ENCODE data around the gene KIF13A.
A peak's percentile ranks its signal among the peaks of the same experiment; 100 is the strongest.
"Not testable (repeated sequence)": the region's sequence is repeated elsewhere in the genome, so short reads cannot be mapped to it uniquely, and the experiment has no call there.

The KIF13A gene

GRCh38 chr6:17846762-17847161, 140.7 kb downstream of the KIF13A start:
- in situ Hi-C loops (cut with HindIII; ENCODE audit: low pct_ligation_motif_present, low pct_unique_long_range_greater_than_20kb, low sequenced_read_pairs): no loop called here
- DNase-seq: no peak

- in situ Hi-C loops (cut with HindIII; ENCODE audit: low pct_ligation_motif_present, low pct_unique_long_range_greater_than_20kb, low sequenced_read_pairs): no loop called here
- DNase-seq: no peak
These were observed 141.8 kb downstream of the KIF13A start for GRCh38 chr6:17845598-17845997.

- in situ Hi-C loops (cut with HindIII; ENCODE audit: low pct_ligation_motif_present, low pct_unique_long_range_greater_than_20kb, low sequenced_read_pairs); DNase-seq: not testable (repeated sequence)
These were observed 142.5 kb downstream of the KIF13A start for GRCh38 chr6:17844967-17845366.

- no peak for DNase-seq
- in situ Hi-C loops (cut with HindIII; ENCODE audit: low pct_ligation_motif_present, low pct_unique_long_range_greater_than_20kb, low sequenced_read_pairs): no loop called here
These were observed 144.3 kb downstream of the KIF13A start for GRCh38 chr6:17842934-17843821.

GRCh38 chr6:17842014-17842776, 145.2 kb downstream of the KIF13A start:
- in situ Hi-C loops (cut with HindIII; ENCODE audit: low pct_ligation_motif_present, low pct_unique_long_range_greater_than_20kb, low sequenced_read_pairs): no loop called here
- no peak for DNase-seq

DNA sequence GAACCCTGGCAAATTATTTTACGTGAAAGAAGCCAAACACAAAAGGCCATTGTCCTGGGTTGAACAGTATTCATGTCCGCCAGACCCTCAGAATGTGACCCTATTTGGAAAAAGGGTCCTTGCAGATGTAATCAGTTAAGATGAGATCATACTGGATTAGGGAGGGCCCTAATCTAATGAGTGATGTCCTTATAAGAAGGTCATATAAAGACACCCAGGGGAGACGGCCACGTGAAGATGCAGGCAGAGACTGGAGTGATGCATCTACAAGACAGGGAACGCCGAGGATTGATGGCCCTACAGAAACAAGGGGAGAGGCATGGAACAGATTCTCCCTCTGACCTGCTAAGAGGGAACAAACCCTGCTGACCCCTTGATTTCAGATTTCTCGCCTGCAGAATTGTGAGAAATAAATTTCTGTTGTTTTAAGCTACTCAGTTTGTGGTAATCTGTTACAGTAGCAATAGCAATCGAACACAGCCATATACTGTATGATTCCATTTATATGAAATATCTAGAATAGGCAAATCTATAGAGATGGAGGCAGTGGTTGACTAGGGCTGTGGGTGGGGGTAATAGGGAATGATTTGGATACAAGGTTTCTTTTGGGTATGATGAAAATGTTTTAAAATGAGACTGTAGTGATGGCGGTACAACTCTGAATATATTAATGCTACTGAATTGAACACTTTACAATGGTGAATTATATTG, 147.8 kb downstream of the KIF13A start:
- in situ Hi-C loops (cut with HindIII; ENCODE audit: low pct_ligation_motif_present, low pct_unique_long_range_greater_than_20kb, low sequenced_read_pairs): no loop called here
- no peak for DNase-seq

DNA sequence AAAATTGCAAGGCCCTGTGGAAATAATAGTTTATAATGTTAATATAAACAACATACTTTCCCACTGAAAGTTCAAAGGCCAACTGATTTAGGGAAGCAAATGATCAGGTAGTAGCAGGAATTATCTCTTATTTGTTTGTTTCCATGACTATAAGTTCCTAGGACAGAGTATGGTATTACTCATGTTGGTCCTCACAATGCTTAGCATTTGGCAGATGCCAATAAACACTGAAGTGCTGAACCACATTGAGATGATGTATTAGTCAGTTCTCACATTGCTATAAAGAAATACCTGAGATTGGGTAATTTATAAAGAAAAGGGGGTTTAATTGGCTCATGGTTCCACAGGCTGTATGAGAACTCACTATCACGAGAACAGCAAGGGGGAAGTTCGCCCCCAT, 151.1 kb downstream of the KIF13A start:
- in situ Hi-C loops (cut with HindIII; ENCODE audit: low pct_ligation_motif_present, low pct_unique_long_range_greater_than_20kb, low sequenced_read_pairs): no loop called here

DNA sequence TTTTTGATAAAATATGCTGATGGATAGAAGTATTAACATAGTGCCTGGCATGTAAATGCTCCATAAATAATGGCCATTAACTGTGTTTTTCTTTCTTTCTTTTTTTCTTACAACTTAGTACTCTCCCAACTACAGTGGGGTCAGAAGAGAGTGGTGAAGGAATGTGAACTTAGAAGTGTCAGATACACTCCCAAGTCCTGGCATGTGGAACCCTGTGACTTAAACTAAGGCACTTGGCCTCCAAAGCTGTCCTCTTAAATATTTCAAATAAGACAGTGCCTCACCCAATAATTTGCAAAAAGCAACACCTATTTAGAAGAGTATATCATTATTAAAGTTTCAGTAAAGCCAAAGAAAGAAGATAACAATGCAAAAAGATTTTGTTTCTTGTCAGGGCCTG, 151.7 kb downstream of the KIF13A start:
- in situ Hi-C loops (cut with HindIII; ENCODE audit: low pct_ligation_motif_present, low pct_unique_long_range_greater_than_20kb, low sequenced_read_pairs): no loop called here
- no peak for DNase-seq

More for the DNA sequence above, 151.1 kb downstream of the KIF13A start:
- DNase-seq: no peak

DNA sequence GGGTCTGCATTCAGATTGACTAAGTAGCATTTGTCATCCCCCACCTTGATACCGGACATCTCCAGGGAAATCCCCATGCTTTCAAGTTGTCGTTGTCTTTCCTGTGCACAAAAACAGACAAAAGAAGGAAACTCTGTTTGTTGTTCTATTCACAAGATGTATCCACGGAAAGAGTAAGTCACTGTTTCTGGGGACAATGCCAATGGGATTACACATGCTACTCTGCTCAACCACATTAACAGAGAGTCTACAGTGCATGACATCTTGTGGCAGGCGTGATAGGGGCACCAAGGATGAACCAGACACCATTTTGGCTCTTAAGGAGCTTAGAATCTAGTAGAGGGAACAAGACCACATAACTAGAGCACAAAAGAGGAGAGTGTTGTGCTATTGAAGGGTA, 156.3 kb downstream of the KIF13A start:
- peak; percentile 55 for DNase-seq
- in situ Hi-C loops (cut with HindIII; ENCODE audit: low pct_ligation_motif_present, low pct_unique_long_range_greater_than_20kb, low sequenced_read_pairs): no loop called here

GRCh38 chr6:17829905-17830304, 157.5 kb downstream of the KIF13A start:
- in situ Hi-C loops (cut with HindIII; ENCODE audit: low pct_ligation_motif_present, low pct_unique_long_range_greater_than_20kb, low sequenced_read_pairs): no loop called here

GRCh38 chr6:17828149-17828548, 159.3 kb downstream of the KIF13A start:
- in situ Hi-C loops (cut with HindIII; ENCODE audit: low pct_ligation_motif_present, low pct_unique_long_range_greater_than_20kb, low sequenced_read_pairs): no loop called here
- no peak for DNase-seq

More at GRCh38 chr6:17829905-17830304, 157.5 kb downstream of the KIF13A start:
- no peak for DNase-seq

GRCh38 chr6:17826301-17826700, 161.1 kb downstream of the KIF13A start:
- in situ Hi-C loops (cut with HindIII; ENCODE audit: low pct_ligation_motif_present, low pct_unique_long_range_greater_than_20kb, low sequenced_read_pairs): no loop called here
- DNase-seq: no peak

- in situ Hi-C loops (cut with HindIII; ENCODE audit: low pct_ligation_motif_present, low pct_unique_long_range_greater_than_20kb, low sequenced_read_pairs): no loop called here
- DNase-seq: no peak
These were observed 167.4 kb downstream of the KIF13A start for GRCh38 chr6:17820055-17820454.

- in situ Hi-C loops (cut with HindIII; ENCODE audit: low pct_ligation_motif_present, low pct_unique_long_range_greater_than_20kb, low sequenced_read_pairs): no loop called here
- DNase-seq: peak; percentile 5
These were observed 169.7 kb downstream of the KIF13A start for GRCh38 chr6:17817763-17818162.

GRCh38 chr6:17816921-17817611, 170.4 kb downstream of the KIF13A start:
- peak; percentile 80 for DNase-seq
- in situ Hi-C loops (cut with HindIII; ENCODE audit: low pct_ligation_motif_present, low pct_unique_long_range_greater_than_20kb, low sequenced_read_pairs): no loop called here

- DNase-seq: peak; percentile 17
- in situ Hi-C loops (cut with HindIII; ENCODE audit: low pct_ligation_motif_present, low pct_unique_long_range_greater_than_20kb, low sequenced_read_pairs): no loop called here
These were observed 173.9 kb downstream of the KIF13A start for GRCh38 chr6:17813542-17813941.

DNA sequence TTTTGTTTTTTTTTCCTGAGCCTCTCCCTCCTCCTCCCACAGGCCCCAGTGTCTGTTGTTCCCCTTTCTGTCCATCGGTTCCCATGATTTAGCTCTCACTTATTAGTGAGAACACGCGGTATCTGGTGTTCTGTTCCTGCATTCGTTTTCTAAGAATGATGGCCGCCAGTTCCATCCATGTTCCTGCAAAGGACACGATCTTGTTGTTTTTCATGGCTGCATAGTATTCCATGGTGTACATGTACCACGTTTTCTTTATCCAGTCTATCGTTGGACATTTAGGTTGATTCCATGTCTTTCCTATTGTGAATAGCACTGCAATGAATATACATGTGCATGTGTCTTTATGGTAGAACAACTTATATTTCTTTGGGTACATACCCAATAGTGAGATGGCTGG, 175.1 kb downstream of the KIF13A start:
- in situ Hi-C loops (cut with HindIII; ENCODE audit: low pct_ligation_motif_present, low pct_unique_long_range_greater_than_20kb, low sequenced_read_pairs): no loop called here
- no peak for DNase-seq

- no peak for DNase-seq
- in situ Hi-C loops (cut with HindIII; ENCODE audit: low pct_ligation_motif_present, low pct_unique_long_range_greater_than_20kb, low sequenced_read_pairs): no loop called here
These were observed 178.8 kb downstream of the KIF13A start for GRCh38 chr6:17808609-17809008.

Data from ACHN (cell line).